NOMO-1 treated with DMSO at 0.1 percent for 48 hours (cell line): ENCODE results near the gene PHF19.

Source experiments
- DNase-seq: peaks from one replicate; lab custom pipeline; 2025; ENCODE audit not compliant: unreplicated experiment; lab: John Stamatoyannopoulos, UW

PHF19 gene

GRCh38 chr9:120876842-120877240, at the start of gene PHF19:
PHF19 (minus strand) TSS chr9:120877188; CDS start chr9:120874741, 2,447 bp downstream.
- peak; percentile 52 for DNase-seq

- peak; percentile 55 for DNase-seq
These were observed 49.5 kb upstream of the PHF19 start, which contains the start of gene TRAF1 for GRCh38 chr9:120926397-120926928. TRAF1 (minus strand) TSS chr9:120926796; CDS start chr9:120926075, 721 bp downstream.

GRCh38 chr9:120925535-120926396, 48.8 kb upstream of the PHF19 start:
- no peak for DNase-seq

GRCh38 chr9:120924698-120925534, 47.9 kb upstream of the PHF19 start:
- DNase-seq: no peak

GRCh38 chr9:120923620-120924328, 46.8 kb upstream of the PHF19 start:
- no peak for DNase-seq

- no peak for DNase-seq
These were observed 45.6 kb upstream of the PHF19 start for GRCh38 chr9:120922404-120923195.

GRCh38 chr9:120921661-120922181, 44.7 kb upstream of the PHF19 start:
- no peak for DNase-seq

GRCh38 chr9:120920806-120921178, 43.8 kb upstream of the PHF19 start:
- DNase-seq: no peak

GRCh38 chr9:120919843-120920805, 43.1 kb upstream of the PHF19 start:
- no peak for DNase-seq

GRCh38 chr9:120918931-120919842, 42.2 kb upstream of the PHF19 start:
- DNase-seq: no peak

GRCh38 chr9:120917929-120918762, 41.2 kb upstream of the PHF19 start:
- no peak for DNase-seq

- DNase-seq: no peak
These were observed 40.2 kb upstream of the PHF19 start for GRCh38 chr9:120916991-120917880.

- DNase-seq: no peak
These were observed 39.6 kb upstream of the PHF19 start for GRCh38 chr9:120916588-120916987.

- DNase-seq: no peak
These were observed 39.0 kb upstream of the PHF19 start for GRCh38 chr9:120915854-120916470.

- no peak for DNase-seq
These were observed 38.0 kb upstream of the PHF19 start for GRCh38 chr9:120914953-120915352.
